Hematopoietic multipotent progenitor cell treated with erythropoietin and hydrocortisone succinate and interleukin-3 and kit ligand, for 4 days (in vitro differentiated cells): ENCODE measurements around the gene USP12.
"Not testable (repeated sequence)": the region's sequence is repeated elsewhere in the genome, so short reads cannot be mapped to it uniquely, and the experiment has no call there.

Source experiments
- DNase-seq: peaks from one replicate; pipeline ENCODE4 v3.0.0-alpha.2; 2015

The USP12 gene

DNA sequence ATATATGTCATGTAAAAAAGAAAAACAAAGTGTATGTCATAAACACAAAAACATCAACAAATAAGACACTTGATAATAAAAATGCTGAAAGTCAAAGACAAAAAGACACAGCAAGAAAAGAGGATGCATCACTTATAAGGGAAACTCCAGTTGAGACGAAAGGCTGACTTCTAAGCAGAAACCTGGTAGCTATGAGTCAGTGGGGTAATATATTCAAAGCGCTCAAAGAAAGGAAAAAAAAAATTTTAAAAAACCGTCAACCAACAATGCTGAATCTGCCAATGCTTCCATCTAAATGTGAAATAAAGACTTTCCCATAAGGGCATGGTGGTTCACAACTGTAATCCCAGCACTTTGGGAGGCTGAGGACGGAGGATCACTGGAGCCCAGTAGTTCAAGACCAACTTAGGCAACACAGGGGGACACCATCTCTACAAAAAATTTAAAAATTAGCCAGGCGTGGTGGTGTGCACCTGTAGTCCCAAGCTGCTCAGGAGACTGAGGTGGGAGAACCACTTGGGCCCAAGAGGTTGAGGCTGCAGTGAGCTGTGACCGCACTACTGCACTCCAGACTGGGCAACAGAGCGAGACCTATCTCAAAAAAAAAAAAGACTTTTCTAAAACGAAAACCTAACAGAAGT lies 24.0 kb downstream of the USP12 start:
- DNase-seq = no peak

DNA sequence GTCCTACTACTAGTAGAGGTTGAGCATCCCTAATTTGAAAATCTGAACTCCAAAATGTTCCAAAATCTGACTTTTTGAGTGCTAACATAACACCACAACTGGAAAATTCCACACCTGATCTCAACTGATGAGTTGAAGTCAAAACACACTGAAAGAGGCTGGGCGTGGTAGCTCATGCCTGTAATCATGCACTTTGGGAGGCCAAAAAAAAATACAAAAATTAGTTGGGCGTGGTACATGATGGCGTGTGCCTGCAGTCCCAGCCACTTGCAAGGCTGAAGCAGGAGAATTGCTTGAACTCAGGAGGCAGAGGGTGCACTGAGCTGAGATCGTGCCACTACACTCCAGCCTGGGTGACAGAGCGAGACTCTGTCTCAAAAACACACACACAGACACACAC lies 29.9 kb downstream of the USP12 start:
- DNase-seq = peak; percentile 29

DNA sequence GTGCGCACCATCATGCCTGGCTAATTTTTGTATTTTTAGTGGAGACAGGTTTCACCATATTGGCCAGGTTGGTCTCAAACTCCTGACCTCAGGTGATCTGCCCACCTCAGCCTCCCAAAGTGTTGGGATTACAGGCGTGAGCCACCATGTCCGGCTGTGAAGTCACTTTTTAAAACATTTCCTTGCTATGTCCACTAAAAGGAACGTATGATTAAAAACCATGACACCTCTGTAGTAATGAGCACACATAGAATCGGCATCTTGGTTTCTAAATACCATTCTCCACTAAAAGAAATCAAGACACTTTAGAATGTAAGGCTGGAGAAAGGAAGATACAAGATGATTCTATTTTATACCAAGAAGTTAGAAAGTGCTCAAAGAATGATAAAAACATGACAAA lies 30.5 kb downstream of the USP12 start:
- DNase-seq = not testable (repeated sequence)

DNA sequence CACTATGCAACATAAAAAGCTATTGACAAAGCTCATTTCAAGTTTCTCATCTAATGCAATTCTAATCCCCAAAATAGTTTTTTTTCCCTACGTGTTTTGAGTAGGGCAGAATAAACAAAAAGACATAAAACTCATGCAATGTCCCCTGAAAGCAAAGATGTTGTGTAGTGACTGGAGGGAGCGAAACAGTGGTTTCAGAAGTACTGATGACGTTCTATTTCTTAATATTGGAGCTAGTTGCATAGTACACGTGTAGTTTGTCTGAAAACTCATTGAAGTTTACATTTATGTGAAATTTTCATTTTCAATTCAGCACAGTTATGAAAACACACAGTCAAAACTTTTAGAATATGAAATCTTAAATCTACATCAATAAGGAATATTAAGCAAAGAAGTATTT lies 31.6 kb downstream of the USP12 start:
- no peak for DNase-seq

DNA sequence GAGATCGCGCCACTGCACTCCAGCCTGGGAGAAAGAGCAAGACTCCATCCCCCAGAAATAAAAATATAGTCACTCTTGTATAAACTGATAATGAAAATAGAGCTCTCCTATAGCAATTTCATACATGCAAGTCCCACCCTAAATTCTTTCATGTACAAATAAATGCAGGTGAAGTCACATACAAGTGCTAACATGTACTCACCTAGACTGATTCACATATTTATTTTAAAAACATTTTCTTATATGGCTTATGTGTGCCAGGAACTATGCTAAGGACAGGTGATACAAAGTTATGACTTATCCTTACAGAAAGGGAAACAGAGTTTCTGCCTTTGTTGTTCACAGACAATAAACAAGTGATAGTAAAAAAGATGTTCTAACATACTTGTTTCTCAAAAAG lies 32.0 kb downstream of the USP12 start:
- no peak for DNase-seq

DNA sequence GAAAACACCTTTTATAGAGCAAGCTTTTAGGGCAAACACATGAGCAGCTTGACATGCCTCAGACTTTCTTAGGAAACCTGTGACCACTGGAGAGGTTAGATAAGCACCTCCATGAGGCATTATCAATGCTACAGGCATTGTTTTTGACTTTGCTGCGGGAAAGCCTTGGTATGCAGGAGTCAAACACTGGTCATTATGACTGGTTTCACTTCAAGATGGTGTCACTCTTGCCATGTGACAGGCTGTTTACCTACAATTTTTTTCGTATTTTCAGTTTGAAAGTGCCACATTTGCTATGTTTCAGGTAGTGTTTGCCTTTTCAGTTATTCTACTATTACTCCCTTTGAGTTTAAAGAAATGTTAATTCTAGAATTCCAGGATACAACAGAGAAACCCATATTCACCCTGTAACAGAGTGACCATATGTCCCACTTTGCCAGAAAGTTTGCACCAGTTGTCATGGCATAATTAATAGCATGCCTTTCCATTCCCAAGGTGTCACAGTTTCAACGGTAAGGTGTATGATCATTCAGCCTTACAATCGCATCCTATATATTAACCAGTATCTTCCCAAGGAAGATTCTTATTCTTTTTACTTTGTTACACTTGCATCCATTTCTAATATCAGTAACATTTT lies 33.0 kb downstream of the USP12 start:
- peak; percentile 84 for DNase-seq

DNA sequence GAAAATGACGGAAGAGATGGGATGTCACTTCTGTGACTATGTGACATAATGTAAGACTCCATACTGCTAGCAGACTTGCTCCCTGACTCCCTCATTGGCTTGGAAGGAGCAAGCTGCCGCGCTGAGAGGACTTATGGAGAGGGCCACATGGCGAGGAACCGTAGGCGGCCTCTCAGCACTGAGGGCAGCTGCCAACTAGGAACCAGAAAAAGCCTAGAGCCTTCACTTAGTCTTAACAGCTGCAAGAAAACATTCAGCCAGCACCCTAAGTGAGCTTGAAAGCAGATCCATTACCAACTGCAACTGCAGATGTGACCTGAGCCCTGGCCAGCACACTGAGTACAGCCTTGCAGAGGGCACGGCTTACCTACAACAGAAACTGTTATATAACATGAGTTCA lies 33.9 kb downstream of the USP12 start:
- peak; percentile 9 for DNase-seq

DNA sequence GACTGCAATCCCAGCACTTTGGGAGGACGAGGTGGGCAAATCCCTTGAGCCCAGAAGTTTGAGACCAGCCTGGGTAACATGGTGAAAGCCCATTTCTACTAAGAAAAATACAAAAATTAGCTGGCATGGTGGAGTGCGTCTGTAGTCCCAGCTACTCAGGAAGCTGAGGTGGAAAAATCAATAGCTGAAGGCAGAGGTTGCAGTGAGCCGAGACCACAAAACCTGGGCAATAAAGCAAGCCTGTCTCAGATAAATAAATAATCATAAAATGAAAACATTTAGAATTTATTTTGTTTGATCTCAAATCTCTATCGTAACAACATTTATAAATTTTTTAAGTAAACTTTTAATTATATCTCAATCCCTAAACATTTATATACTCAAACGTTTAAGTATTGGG lies 36.6 kb downstream of the USP12 start:
- no peak for DNase-seq

DNA sequence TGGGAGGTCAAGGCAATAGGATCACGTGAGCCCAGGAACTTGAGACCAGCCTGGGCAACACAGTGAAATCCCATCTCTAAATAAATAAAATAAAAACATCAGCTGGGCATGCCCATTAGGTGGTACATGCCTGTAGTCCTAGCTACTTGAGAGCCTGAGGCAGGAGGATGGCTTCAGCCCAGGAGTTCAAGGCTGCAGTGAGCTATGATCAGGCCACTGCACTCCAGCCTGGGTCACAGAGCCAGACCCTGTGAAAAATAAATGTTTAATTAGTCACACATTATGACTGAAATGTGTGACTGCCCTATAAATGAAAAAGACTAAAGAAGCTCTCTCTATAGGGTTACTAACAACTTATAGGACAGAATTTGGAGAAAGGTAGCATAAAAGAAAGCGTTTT lies 37.7 kb downstream of the USP12 start:
- DNase-seq = no peak

DNA sequence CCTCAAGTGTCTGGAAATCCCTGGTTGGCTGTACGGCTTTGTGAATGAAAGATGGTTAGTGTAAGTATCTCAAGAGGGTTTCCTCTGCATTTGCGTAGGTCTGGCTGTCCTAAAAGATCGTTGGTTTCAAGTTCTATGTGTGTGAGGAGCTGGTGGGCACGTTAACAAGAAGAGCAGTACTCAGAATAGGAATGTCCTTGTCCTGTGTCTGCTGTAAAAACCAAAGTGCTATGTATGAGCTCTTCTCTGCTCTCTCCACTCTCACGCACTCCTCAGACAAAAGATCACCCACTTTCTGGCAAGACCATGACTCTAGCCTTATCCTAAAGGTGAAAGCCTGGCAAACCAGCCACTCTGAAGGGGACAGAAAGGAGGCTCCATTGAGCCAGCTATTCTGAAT lies 39.1 kb downstream of the USP12 start:
- DNase-seq = no peak

DNA sequence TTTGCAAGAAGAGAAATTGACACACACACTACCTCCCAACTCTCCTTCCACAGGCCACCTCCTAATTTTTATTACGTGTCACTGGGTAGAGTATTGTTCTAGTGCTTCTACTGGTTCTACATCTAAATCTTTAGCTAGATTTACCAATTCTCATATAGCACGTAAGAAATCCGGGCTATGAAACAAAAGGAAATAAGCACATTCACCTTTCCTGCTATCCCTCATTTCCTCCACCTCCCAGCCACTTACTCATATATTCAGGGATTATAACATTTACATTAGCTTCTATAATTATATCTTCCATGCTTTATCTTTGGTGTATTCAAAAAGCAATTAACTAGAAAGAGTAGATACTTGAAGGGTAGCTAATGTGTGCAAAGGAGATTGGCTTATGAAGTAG lies 39.7 kb downstream of the USP12 start:
- no peak for DNase-seq

DNA sequence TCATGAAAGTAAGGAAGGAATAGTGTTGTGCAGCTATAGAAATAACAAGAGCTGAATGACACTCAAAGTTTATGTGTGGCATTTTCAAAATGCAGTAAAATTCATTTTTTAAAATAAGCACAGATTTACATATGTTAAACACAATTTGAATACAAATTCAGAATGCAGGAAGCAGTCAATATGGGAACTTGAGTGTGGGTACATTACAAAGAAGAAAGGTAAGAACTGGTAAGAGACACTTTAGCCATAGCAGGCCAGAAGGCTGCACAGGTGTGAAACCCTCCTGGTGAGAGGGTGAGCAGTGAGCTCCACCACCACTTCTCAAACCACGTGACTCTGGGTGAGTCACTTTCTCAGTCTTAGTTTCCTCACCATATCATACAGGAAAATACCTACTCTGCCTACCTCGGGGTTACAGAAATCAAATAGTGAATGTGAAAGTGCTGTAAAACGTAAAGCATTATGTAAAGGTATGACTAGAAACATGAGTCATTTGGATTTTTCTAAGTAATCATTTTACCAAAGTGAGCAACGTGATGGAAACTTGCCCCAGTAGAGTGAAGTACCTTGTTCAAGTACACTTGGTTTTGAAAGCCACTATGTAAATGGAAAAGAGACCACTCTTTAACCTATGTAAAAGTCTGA lies 40.5 kb downstream of the USP12 start:
- DNase-seq = no peak

DNA sequence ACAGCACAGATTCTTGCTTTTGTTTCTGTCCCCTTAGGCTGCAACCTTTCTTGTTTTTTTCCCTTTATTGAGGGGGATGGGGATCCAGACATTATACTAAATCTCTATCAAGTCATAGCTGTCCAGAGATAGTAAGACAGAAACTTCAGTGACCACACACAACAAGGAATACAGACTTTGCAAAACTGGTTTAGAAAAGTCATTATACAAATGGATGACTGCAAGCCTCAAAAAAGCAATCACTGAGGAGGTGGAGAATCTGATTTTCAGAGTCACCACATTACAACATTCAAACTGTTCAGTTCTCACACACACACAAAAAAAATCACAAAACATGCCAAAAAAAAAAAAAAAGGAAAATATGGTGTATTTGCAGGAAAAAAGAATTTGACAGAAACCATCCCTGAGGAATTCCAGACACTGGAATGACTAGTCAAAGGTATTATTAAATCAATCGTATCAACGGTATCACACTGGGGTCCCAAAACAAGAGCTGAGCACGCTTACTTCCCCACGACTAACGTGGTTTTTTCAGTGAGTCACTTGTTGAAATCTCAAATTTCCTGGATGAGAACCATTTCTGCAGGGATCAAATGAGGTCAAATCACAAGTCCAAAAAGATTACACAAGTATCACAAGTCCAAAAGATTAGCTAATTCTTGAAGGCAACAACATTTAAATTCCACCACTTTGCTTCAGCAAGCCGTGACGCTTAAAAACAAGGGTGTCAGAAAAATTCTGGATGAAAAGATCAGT lies 41.2 kb downstream of the USP12 start:
- DNase-seq = peak; percentile 19

DNA sequence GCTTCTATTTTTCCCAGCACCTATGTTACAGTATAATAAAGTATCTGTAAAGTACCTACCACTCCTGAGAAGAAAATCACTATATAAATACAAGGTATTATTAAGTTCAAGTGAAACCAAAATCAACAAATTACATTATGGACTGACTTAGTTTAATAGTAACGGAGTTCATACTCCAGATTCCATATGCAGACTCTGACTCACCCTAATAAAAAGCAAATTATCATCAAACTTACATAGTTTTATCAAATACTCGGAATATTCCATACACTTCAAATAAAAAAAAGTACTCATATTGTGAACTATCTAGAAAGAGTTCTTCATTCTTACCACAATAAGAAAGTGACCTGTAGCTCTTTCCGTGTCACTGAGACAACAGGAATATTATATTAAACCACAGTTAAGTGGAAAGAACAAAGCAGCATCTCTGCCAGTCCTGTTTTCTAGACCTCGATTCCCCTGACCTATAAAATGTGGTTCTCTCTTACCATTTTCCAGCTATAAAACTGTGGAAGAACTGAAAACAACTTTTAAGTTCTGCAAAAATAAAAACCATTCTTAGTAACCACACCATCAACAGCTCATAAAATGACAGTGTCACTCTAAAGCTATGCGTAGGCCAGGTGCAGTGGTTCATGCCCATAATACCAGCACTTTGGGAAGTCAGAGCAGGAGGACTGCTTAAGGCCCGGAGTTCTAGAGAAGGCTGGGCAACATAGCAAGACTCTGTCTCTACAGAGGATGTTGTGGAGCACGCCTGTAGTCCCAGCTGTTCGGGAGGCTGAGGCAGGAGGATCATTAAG lies 42.6 kb downstream of the USP12 start:
- DNase-seq = no peak

DNA sequence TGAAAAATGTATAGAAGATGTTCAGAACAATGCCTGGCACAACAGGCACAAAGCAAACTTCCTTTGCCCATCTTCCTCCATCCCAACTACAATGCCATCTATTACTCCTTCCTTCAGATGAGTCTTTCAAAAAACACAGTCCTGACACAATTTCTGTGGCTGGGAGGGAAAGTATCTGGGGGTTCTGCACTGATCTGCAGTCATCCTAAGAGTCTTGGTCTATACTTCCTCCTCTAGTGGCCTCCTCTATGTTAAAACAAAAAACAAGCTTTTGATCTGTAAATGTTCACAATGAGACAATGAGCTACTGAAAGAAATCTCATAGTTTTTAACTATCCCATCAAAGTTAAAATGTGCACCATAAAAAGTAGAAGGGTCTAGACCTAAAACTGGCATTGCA lies 44.8 kb downstream of the USP12 start:
- DNase-seq = no peak

DNA sequence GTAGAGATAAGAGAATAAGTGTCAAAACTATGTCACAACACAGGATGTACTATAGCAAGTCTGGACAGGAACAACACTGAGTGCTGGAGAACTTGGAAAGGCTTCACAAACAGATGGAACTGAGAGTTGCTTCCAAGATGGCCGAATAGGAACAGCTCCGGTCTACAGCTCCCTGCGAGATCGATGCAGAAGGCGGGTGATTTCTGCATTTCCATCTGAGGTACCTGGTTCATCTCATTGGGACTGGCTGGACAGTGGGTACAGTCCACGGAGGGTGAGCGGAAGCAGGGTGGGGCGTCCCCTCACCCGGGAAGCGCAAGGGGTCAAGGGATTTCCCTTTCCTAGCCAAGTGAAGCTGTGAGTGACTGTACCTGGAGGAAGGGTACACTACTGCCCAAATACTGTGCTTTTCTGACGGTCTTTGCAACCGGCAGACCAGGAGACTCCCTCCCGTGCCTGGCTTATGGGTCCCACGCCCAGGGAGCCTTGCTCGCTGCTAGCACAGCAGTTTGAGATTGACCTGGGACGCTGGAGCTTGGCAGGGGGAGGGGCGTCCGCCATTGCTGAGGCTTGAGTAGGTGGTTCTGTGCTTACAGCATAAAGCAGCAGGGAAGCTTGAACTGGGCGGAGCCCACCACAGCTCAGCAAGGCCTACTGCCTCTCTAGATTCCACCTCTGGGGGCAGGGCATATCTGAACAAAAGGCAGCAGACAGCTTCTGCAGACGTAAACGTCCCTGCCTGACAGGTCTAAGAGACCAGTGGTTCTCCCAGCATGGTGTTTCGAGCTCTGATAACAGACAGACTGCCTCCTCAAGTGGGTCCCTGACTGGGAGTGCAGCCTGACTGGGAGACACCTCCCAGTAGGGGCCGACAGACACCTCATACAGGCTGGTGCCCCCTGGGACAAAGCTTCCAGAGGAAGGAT lies 46.0 kb downstream of the USP12 start:
- peak; percentile 60 for DNase-seq

DNA sequence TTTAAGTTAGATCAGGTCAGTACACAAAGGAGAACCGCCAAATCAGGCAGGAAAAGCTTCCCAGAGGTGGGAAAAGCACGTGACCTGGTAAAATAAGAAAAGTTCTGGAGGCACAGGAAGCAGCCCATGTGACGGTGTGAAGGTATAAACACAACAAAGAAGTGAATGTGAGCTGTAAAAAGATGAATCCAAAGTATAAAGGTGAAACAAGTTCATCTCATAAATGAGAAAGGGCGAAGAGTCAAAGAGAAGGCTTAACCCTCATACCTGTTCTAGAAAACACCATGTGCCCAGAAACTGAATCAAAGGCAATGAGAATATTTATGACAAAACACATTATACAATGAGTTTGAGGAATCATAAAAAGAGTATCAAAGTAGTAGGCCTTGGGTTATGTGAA lies 47.0 kb downstream of the USP12 start:
- no peak for DNase-seq

DNA sequence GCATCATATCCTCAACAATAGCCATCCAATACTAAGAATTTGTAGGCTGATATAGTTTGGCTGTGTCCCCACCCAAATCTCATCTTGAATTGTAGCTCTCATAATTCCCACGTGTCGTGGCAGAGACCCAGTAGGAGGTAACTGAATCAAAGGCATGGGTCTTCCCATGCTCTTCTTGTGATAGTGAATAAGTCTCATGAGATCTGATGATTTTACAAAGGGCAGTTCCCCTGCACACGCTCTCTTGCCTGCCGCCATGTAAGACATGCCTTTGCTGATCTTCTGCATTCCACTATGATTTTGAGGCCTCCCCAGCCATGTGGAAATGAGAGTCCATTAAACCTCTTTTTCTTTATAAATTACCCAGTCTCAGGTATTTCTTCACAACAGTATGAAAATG lies 48.2 kb downstream of the USP12 start:
- not testable (repeated sequence) for DNase-seq

DNA sequence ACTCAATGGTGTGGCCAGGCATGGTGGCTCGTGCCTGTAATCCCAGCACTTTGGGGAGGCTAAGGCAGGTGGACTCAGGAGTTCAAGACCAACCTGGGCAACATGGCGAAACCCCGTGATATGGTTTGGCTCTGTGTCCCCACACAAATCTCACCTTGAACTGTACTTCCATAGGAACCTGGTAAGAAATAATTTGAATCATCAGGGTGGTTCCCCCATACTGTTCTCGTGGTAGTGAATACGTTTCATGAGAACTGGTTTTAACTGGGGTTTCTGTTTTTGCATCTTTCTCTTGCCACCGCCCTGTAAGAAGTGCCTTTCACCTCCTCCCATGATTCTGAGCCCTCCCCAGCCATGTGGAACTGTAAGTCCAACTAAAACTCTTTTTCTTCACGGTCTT lies 49.6 kb downstream of the USP12 start:
- DNase-seq = no peak

DNA sequence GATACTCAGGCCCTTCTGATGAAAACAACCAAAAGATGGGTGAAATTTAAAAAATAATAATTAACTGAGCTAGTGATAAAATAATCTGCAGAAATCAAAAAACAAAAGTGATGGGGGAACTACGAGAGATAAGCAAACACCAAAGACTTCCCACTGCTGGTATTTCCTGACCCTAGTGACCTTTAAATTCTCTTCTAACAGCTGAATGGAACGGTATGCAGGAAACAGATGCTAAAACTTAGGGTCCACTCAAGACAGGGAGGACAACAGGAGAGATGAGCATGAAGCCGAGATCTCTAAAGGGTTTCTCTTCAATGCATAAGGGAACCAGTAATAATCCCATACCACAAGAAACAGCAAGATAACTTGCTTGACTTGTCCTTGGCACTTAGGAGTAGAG lies 50.8 kb downstream of the USP12 start:
- no peak for DNase-seq

DNA sequence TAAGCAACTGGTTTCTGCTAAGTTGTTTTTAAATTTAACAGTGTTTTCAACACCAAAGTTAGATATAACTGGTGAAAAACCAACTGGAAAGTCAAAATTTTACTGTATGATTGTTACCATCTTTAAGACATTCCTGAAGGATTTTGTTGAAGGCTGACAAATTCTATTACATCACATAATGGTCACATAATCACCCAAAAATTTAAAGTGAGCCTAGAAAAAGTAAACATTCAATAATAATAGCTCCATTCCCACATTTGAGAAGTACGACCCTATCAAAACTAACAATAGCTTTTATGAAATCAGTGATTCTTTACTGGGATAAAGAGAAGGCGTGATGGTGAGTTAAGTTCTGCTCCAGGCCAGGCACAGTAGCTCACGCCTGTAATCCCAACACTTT lies 51.6 kb downstream of the USP12 start:
- DNase-seq = no peak
